HG02852 (cell line): Measurements from ENCODE around the gene DNAJB1.
"Not testable (repeated sequence)": the region's sequence is repeated elsewhere in the genome, so short reads cannot be mapped to it uniquely, and the experiment has no call there.

ENCODE experiments used
- ATAC-seq: cut with Tn5 transposase; IDR thresholded peaks from one replicate; pipeline ENCODE4 v1.9.1; 2021; ENCODE audit warnings: mild to moderate bottlenecking, moderate library complexity; ENCODE audit not compliant: unreplicated experiment

The DNAJB1 gene

GRCh38 chr19:14517840-14518505, at the start of gene DNAJB1:
DNAJB1 (minus strand) TSS chr19:14518397; CDS start chr19:14518349, 48 bp downstream.
- peak; percentile 58 for ATAC-seq

GRCh38 chr19:14567079-14567478, 48.9 kb upstream of the DNAJB1 start:
- ATAC-seq, result no peak

- no peak for ATAC-seq
These were observed 48.5 kb upstream of the DNAJB1 start for GRCh38 chr19:14566712-14567077.

GRCh38 chr19:14565765-14566711, 47.8 kb upstream of the DNAJB1 start:
- no peak for ATAC-seq

- no peak for ATAC-seq
These were observed 47.1 kb upstream of the DNAJB1 start for GRCh38 chr19:14565298-14565679.

GRCh38 chr19:14564652-14565297, 46.6 kb upstream of the DNAJB1 start:
- not testable (repeated sequence) for ATAC-seq

GRCh38 chr19:14563989-14564651, 45.9 kb upstream of the DNAJB1 start:
- ATAC-seq, result no peak

- no peak for ATAC-seq
These were observed 45.4 kb upstream of the DNAJB1 start for GRCh38 chr19:14563590-14563926.

GRCh38 chr19:14562660-14563589, 44.7 kb upstream of the DNAJB1 start:
- no peak for ATAC-seq

GRCh38 chr19:14561847-14562351, 43.7 kb upstream of the DNAJB1 start:
- ATAC-seq, result no peak

GRCh38 chr19:14561249-14561648, 43.1 kb upstream of the DNAJB1 start:
- ATAC-seq, result no peak

- ATAC-seq, result no peak
These were observed 42.5 kb upstream of the DNAJB1 start for GRCh38 chr19:14560776-14561108.

- no peak for ATAC-seq
These were observed 41.9 kb upstream of the DNAJB1 start for GRCh38 chr19:14559916-14560775.

- ATAC-seq, result no peak
These were observed 40.3 kb upstream of the DNAJB1 start for GRCh38 chr19:14558370-14559066.

- ATAC-seq, result no peak
These were observed 38.5 kb upstream of the DNAJB1 start for GRCh38 chr19:14556662-14557188.

GRCh38 chr19:14555918-14556661, 37.9 kb upstream of the DNAJB1 start:
- no peak for ATAC-seq

- ATAC-seq, result no peak
These were observed 36.2 kb upstream of the DNAJB1 start for GRCh38 chr19:14554382-14554812.

- ATAC-seq, result no peak
These were observed 35.7 kb upstream of the DNAJB1 start for GRCh38 chr19:14553939-14554243.
